Measurements from ENCODE around the gene ACTA1. TPM values are rescaled to one million over a fixed set of nuclear protein-coding genes. Genes with fewer than 3 reads are reported as not detected.

Gene ACTA1
- polyA plus RNA-seq, 1 donor (not counting 4 experiments of a cell fraction or from before 2014, with no cell fraction given), result 0.05 TPM

GRCh38 chr1:229434641-229435051 lies 752 bp upstream of the ACTA1 start:
- no peak overlapping the region for H3K4me3 ChIP-seq (ENCODE audit: control insufficient read depth in 2 of 3, extremely low read depth in 1 of 3, insufficient read depth in 2 of 3, low read depth in 1 of 3, low read length in 3 of 3)
- no peak overlapping the region for H3K9ac ChIP-seq (ENCODE audit: control insufficient read depth, extremely low read depth, insufficient read depth, low read length)
- H3K4me1 ChIP-seq (ENCODE audit: control insufficient read depth, extremely low read depth, insufficient read depth, low read length), result no peaks in the 10 kb centered on the region
- no peak overlapping the region for H2AFZ ChIP-seq (ENCODE audit: control insufficient read depth, low read length)
- H3K36me3 ChIP-seq (ENCODE audit: control insufficient read depth in 2 of 2, extremely low read depth in 1 of 2, insufficient read depth in 2 of 2, low read length in 2 of 2), result peaks cover 0 to under 1% of the 10 kb centered on the region in 2 experiments
- H3K27ac ChIP-seq (ENCODE audit: control insufficient read depth, insufficient read depth, low read length), result no peak overlapping the region
- no peaks in the 10 kb centered on the region for H4K20me1 ChIP-seq (ENCODE audit: control insufficient read depth, extremely low read depth, insufficient read depth, low read length)
- no peak overlapping the region for H3K4me2 ChIP-seq (ENCODE audit: control insufficient read depth, extremely low read depth, insufficient read depth, low read depth, low read length)
- no peaks in the 10 kb centered on the region for H3K9me3 ChIP-seq (ENCODE audit: control insufficient read depth, low read depth, low read length)
- H3K27me3 ChIP-seq (ENCODE audit: control insufficient read depth, extremely low read depth, insufficient read depth, low read length), result peaks cover 63% of the 10 kb centered on the region
- dilution Hi-C loops (cut with MboI; ENCODE audit: extremely low pct_ligation_motif_present, low sequenced_read_pairs), result no loop called here
- H3K9me1 ChIP-seq (ENCODE audit: control insufficient read depth, extremely low read depth, insufficient read depth, low read length), result peaks cover 2% of the 10 kb centered on the region
- TF ChIP-seq EZH2 (IDR thresholded peaks at IDR 0.05; ENCODE audit: low read length), result peak; percentile 17
- TF ChIP-seq, protein P1, sequence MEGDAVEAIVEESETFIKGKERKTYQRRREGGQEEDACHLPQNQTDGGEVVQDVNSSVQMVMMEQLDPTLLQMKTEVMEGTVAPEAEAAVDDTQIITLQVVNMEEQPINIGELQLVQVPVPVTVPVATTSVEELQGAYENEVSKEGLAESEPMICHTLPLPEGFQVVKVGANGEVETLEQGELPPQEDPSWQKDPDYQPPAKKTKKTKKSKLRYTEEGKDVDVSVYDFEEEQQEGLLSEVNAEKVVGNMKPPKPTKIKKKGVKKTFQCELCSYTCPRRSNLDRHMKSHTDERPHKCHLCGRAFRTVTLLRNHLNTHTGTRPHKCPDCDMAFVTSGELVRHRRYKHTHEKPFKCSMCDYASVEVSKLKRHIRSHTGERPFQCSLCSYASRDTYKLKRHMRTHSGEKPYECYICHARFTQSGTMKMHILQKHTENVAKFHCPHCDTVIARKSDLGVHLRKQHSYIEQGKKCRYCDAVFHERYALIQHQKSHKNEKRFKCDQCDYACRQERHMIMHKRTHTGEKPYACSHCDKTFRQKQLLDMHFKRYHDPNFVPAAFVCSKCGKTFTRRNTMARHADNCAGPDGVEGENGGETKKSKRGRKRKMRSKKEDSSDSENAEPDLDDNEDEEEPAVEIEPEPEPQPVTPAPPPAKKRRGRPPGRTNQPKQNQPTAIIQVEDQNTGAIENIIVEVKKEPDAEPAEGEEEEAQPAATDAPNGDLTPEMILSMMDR (optimal IDR thresholded peaks at IDR 0.05 in 1 of 3, IDR thresholded peaks at IDR 0.05 in 1 of 3, conservative IDR thresholded peaks at IDR 0.05 in 1 of 3; ENCODE audit: extremely low read depth in 1 of 3, insufficient read depth in 2 of 3, low read length in 3 of 3), result no peak
- no peak for DNase-seq (ENCODE audit: low read depth, low spot score)
- FAIRE-seq, result no peak
- no peaks in the 10 kb centered on the region for H3K79me2 ChIP-seq (ENCODE audit: control insufficient read depth, insufficient read depth, low read length)

DNA sequence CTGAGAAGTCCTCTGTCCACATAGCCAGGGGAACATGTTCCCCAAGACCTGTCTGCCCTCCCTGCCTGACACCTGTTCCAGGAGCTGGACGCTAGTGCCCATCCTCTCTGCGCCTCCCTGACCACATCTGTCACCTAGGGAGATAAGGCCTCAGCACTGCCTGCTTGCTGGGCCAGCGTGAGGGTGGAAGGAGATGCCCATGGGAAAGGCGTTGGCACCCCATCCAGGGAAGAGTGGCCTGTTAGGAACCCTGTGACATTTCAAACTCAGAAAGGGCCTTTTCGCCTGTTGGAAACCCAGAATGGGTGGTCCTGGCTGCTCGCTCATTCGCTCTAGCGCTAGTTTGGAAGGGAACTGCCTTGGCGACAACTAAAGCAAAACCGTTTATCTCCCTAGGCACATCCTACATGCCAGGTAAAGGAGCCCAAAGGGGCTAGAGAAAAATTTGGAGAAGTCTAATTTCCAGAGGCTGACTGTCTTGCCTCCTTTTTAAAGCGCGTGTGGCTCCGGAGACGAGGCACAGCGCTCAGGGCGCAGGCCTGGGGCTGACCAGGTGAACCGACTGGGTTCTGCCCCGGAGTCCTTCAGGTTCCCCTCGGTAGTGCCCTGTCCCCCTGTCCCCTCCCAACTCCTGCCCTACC lies 410 bp downstream of the ACTA1 start:
- no peaks in the 10 kb centered on the region for H3K4me1 ChIP-seq (ENCODE audit: control insufficient read depth, extremely low read depth, insufficient read depth, low read length)
- FAIRE-seq (no peak), DNase-seq (ENCODE audit: low read depth, low spot score) (no peak)
- dilution Hi-C loops (cut with MboI; ENCODE audit: extremely low pct_ligation_motif_present, low sequenced_read_pairs), result no loop called here
- H3K4me2 ChIP-seq (ENCODE audit: control insufficient read depth, extremely low read depth, insufficient read depth, low read depth, low read length), result no peak overlapping the region
- peaks cover 2% of the 10 kb centered on the region for H3K9me1 ChIP-seq (ENCODE audit: control insufficient read depth, extremely low read depth, insufficient read depth, low read length)
- H3K9me3 ChIP-seq (ENCODE audit: control insufficient read depth, low read depth, low read length), result no peaks in the 10 kb centered on the region
- H2AFZ ChIP-seq (ENCODE audit: control insufficient read depth, low read length), result no peak overlapping the region
- no peaks in the 10 kb centered on the region for H3K36me3 ChIP-seq (ENCODE audit: control insufficient read depth in 2 of 2, extremely low read depth in 1 of 2, insufficient read depth in 2 of 2, low read length in 2 of 2)
- H3K27me3 ChIP-seq (ENCODE audit: control insufficient read depth, extremely low read depth, insufficient read depth, low read length), result peaks cover 63% of the 10 kb centered on the region
- H4K20me1 ChIP-seq (ENCODE audit: control insufficient read depth, extremely low read depth, insufficient read depth, low read length), result no peaks in the 10 kb centered on the region
- H3K27ac ChIP-seq (ENCODE audit: control insufficient read depth, insufficient read depth, low read length), result no peak overlapping the region
- no peaks in the 10 kb centered on the region for H3K79me2 ChIP-seq (ENCODE audit: control insufficient read depth, insufficient read depth, low read length)
- no peak overlapping the region for H3K9ac ChIP-seq (ENCODE audit: control insufficient read depth, extremely low read depth, insufficient read depth, low read length)
- no peak overlapping the region for H3K4me3 ChIP-seq (ENCODE audit: control insufficient read depth in 2 of 3, extremely low read depth in 1 of 3, insufficient read depth in 2 of 3, low read depth in 1 of 3, low read length in 3 of 3)
- peak; percentile 93 for TF ChIP-seq EZH2 (IDR thresholded peaks at IDR 0.05; ENCODE audit: low read length)
- TF ChIP-seq, protein P1 (optimal IDR thresholded peaks at IDR 0.05 in 1 of 3, IDR thresholded peaks at IDR 0.05 in 1 of 3, conservative IDR thresholded peaks at IDR 0.05 in 1 of 3; ENCODE audit: extremely low read depth in 1 of 3, insufficient read depth in 2 of 3, low read length in 3 of 3), result no peak
